ENCODE results near the gene GLI1.
"Not testable (repeated sequence)": the region's sequence is repeated elsewhere in the genome, so short reads cannot be mapped to it uniquely, and the experiment has no call there.

The GLI1 gene

DNA sequence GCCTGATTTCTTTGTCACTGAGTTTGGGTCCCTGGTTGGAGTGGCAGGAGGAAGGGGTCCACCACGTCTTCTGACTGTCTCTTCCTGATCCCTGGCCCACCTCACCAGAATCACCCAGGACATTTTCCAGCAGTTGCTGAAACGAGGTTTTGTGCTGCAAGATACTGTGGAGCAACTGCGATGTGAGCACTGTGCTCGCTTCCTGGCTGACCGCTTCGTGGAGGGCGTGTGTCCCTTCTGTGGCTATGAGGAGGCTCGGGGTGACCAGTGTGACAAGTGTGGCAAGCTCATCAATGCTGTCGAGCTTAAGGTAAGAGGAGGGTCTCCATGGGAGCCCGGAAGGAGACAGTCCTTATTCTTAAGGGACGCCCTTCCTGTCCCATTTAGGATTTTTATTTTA, 40.6 kb downstream of the GLI1 start:
- no peak for DNase-seq (ENCODE audit: low spot score)
- TF ChIP-seq, protein P1, sequence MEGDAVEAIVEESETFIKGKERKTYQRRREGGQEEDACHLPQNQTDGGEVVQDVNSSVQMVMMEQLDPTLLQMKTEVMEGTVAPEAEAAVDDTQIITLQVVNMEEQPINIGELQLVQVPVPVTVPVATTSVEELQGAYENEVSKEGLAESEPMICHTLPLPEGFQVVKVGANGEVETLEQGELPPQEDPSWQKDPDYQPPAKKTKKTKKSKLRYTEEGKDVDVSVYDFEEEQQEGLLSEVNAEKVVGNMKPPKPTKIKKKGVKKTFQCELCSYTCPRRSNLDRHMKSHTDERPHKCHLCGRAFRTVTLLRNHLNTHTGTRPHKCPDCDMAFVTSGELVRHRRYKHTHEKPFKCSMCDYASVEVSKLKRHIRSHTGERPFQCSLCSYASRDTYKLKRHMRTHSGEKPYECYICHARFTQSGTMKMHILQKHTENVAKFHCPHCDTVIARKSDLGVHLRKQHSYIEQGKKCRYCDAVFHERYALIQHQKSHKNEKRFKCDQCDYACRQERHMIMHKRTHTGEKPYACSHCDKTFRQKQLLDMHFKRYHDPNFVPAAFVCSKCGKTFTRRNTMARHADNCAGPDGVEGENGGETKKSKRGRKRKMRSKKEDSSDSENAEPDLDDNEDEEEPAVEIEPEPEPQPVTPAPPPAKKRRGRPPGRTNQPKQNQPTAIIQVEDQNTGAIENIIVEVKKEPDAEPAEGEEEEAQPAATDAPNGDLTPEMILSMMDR (IDR thresholded peaks at IDR 0.05): no peak

DNA sequence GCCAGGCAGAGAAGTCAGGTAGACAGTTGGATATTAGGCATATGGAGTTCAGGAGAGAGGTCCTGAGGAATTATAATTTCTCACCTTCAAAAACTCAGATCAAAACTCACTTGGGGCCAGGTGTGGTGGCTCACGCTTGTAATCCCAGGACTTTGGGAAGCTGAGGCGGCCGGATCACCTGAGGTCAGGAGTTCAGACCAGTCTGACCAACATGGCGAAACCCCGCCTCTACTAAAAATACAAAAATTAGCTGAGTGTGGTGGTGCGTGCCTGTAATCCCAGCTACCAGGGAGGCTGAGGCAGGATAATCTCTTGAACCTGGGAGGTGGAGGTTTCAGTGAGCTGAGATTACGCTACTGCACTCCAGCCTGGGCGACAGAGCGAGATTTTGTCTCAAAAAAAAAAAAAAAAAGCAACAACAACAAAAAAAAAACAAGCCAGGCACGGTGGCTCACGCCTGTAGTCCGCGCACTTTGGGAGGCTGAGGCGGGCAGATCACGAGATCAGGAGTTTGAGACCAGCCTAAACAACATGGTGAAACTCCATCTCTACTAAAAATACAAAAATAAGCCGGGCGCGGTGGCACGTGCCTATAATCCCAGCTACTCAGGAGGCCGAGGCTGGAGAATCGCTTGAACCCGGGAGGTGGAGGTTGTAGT, 42.9 kb downstream of the GLI1 start:
- not testable (repeated sequence) for H3K27ac ChIP-seq; H3K4me3 ChIP-seq; DNase-seq (ENCODE audit: low spot score)

More for the DNA sequence above, 40.6 kb downstream of the GLI1 start:
- H3K4me3 ChIP-seq: no peak overlapping the region
- H3K27ac ChIP-seq: no peak overlapping the region

DNA sequence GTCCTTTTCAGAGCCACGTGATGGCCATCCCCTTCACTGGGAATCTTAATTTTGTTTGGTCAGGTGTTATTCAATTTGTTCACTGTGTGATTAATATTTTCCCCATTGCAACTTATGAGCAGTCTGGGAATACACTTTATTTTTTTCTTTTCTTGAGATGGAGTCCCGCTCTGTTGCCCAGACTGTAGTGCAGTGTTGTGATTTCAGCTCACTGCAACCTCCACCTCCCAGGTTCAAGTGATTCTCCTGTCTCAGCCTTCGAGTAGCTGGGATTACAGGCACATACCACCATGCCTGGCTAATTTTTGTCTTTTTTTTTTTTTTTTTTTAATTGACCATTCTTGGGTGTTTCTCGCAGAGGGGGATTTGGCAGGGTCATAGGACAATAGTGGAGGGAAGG, 47.0 kb downstream of the GLI1 start:
- H3K27ac ChIP-seq; DNase-seq (ENCODE audit: low spot score); H3K4me3 ChIP-seq: not testable (repeated sequence)

DNA sequence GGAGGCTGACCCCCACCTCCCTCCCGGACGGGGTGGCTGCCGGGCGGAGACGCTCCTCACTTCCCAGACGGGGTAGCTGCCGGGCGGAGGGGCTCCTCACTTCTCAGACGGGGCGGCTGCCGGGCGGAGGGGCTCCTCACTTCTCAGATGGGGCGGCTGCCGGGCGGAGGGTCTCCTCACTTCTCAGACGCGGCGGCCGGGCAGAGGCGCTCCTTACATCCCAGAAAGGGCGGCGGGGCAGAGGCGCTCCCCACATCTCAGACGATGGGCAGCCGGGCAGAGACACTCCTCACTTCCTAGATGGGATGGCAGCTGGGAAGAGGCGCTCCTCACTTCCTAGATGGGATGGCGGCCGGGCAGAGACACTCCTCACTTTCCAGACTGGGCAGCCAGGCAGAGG, 48.2 kb downstream of the GLI1 start:
- not testable (repeated sequence) for H3K4me3 ChIP-seq; H3K27ac ChIP-seq; DNase-seq (ENCODE audit: low spot score)

DNA sequence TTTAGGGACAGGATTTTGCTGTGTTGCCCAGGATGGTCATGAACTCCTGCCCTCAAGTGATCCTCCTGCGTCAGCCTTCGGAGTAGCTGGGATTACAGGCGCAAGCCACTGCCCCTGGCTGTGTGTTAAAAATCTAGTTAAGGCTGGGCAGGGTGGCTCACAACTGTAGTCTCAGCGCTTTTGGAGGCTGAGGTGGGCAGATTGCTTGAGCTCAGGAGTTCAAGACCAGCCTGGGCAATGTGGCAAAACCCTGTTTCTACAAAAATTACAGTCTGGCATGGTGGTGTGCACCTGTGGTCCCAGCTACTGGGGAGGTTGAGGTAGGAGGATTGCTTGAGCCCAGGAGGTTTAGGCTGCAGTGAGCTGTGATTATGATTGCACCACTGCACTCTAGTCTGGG, 51.6 kb downstream of the GLI1 start:
- TF ChIP-seq, protein P1 (IDR thresholded peaks at IDR 0.05): no peak
- Histone ChIP-seq H3K4me3 (no peak overlapping the region), H3K27ac (no peak overlapping the region)
- DNase-seq (ENCODE audit: low spot score): no peak

DNA sequence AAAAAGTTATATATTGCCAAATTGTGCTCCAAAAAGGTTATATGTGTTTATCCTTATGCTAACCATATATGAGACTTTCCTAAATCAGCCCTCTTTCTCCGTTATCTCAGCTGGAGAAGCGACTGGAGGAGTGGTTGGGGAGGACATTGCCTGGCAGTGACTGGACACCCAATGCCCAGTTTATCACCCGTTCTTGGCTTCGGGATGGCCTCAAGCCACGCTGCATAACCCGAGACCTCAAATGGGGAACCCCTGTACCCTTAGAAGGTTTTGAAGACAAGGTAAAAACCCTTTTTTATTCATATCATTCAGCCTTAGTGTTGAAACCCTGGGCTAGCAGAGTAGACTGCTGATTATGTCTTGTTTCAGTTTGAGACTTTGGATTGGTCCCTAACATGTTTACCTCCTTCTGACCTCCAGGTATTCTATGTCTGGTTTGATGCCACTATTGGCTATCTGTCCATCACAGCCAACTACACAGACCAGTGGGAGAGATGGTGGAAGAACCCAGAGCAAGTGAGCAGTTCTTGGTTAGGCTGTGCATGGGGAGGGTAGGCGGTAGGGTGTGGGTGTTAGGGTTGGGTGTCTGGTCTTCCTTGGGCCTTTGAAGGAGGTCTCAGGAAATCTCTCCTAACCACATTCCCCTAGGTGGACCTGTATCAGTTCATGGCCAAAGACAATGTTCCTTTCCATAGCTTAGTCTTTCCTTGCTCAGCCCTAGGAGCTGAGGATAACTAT, 52.2 kb downstream of the GLI1 start:
- Histone ChIP-seq H3K4me3 (no peak overlapping the region), H3K27ac (no peak overlapping the region)
- TF ChIP-seq, protein P1 (IDR thresholded peaks at IDR 0.05): no peak
- no peak for DNase-seq (ENCODE audit: low spot score)

DNA sequence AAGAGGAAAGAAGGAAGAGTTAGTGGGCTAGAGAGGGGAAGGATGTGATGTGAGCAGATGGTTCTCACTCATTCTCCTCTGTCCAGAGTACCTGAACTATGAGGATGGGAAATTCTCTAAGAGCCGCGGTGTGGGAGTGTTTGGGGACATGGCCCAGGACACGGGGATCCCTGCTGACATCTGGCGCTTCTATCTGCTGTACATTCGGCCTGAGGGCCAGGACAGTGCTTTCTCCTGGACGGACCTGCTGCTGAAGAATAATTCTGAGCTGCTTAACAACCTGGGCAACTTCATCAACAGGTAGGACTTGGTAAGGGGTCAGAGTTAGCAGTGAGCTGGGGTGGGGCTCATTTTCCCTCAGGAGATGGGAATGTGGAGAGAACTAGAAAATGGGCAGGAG, 53.1 kb downstream of the GLI1 start:
- no peak for DNase-seq (ENCODE audit: low spot score)
- TF ChIP-seq, protein P1 (IDR thresholded peaks at IDR 0.05): no peak
- H3K4me3 ChIP-seq: no peak overlapping the region
- H3K27ac ChIP-seq: no peak overlapping the region

DNA sequence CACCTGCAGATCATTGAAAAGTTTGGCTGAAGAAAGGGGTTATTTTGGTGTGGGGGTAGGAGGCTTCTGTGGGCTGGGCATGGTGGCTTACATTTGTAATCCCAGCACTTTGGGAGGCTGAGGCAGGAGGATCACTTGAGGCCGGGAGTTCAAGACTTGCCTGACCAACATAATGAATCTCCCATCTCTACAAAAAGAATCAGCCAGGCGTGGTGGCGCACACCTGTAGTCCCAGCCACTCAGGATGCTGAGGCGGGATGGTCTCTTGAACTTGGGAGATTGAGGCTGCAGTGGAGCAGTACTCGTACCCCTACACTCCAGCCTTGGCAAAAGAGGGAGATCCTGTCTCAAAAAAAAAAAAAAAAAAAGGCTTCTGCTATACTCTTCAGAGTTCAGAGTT, 53.7 kb downstream of the GLI1 start:
- H3K4me3 ChIP-seq: no peak overlapping the region
- DNase-seq (ENCODE audit: low spot score): no peak
- H3K27ac ChIP-seq: no peak overlapping the region
- TF ChIP-seq, protein P1 (IDR thresholded peaks at IDR 0.05): no peak

DNA sequence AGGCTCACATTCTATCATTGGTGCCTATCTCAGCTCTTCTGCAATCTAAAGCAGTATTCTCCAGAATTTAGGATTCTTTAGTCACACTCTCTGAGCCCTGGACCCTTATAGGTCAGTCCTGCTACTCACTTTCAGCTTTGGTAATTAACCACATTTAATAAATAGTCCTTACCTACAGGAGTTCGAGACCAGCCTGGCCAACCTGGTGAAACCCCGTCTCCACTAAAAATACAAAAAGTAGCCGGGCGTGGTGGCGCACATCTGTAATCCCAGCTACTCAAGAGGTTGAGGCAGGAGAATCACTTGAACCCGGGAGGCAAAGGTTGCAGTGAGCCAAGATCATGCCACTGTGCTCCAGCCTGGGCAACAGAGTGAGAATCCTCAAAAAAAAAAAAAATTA, 54.1 kb downstream of the GLI1 start:
- not testable (repeated sequence) for DNase-seq (ENCODE audit: low spot score); H3K4me3 ChIP-seq; H3K27ac ChIP-seq

DNA sequence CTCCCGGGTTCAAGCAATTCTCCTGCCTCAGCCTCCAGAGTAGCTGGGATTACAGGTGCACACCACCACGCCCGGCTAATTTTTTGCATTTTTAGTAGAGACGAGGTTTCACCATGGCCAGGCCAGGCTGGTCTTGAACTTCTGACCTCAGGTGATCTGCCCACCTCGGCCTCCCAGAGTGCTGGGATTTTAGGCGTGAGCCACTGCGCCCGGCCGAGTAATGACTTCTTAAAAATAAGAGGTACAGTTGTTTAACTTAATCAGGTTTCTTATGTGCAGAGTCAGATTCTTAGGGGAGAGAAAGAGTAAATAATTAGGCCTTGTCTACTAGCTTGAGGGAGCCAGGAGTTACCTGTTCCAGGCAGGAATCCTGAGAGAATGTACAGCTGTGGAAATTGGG, 54.7 kb downstream of the GLI1 start:
- DNase-seq (ENCODE audit: low spot score); H3K4me3 ChIP-seq: not testable (repeated sequence)
- peak overlapping the region in 1 of 2 donors; percentile 19 for H3K27ac ChIP-seq

Measured in coronary artery (tissue), 2 donors.